Fibroblast of pulmonary artery (primary cell): ENCODE results near the gene TMEM120A.

ENCODE experiments used
- DNase-seq: peaks from one replicate; pipeline ENCODE4 v3.0.0-alpha.2; 2010; ENCODE audit warnings: low read depth
- H3K4me3 ChIP-seq: replicated peaks from 2 replicates; pipeline ENCODE4 v1.5.1; 2011; ENCODE audit warnings: low read depth, mild to moderate bottlenecking, control low read depth, low read length, moderate library complexity
- TF ChIP-seq, protein P1 (sequence below): IDR thresholded peaks from 2 replicates; pipeline ENCODE4 v1.5.1; 2011; ENCODE audit warnings: mild to moderate bottlenecking, control low read depth, low read length, inconsistent platforms; ENCODE audit errors: missing control alignments

The TMEM120A gene

DNA sequence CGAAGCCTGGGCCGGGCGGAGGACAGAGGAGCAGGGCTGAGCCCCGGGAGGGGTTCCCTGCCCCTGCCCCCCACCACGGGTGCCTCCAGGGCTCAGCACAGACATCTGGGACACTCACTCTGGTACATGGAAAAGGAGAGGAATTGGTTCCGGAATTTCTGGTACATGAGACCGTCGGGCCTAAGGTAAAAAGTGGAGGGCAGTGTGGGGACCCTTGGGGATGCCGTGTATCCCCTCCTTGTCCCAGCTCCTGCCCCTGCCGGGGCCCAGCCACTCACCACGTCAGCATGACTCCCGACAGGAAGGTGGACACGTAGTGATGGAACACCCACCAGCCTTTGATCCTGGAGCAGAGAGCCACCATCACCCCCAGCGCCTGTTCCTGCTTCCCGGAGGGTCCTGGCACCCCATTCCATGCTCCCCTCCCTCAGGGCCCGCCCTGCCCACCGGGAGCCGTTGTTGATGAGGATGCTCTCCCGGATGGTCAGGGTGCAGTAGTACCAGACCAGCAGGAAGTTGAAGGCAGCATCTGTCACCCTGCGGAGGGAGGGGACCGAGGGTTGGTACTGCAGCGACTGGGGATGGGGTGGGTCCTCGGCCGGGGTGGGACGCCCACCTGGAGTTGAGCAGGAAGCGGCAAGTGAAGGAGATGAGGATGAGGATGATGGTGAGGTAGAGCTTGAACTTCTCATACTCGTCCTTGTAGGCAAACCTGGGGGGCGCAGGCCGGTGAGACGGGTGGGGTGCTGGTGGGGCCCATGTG is 6.4 kb downstream of the TMEM120A start:
- DNase-seq: no peak
- H3K4me3 ChIP-seq: no peak overlapping the region
- TF ChIP-seq, protein P1, sequence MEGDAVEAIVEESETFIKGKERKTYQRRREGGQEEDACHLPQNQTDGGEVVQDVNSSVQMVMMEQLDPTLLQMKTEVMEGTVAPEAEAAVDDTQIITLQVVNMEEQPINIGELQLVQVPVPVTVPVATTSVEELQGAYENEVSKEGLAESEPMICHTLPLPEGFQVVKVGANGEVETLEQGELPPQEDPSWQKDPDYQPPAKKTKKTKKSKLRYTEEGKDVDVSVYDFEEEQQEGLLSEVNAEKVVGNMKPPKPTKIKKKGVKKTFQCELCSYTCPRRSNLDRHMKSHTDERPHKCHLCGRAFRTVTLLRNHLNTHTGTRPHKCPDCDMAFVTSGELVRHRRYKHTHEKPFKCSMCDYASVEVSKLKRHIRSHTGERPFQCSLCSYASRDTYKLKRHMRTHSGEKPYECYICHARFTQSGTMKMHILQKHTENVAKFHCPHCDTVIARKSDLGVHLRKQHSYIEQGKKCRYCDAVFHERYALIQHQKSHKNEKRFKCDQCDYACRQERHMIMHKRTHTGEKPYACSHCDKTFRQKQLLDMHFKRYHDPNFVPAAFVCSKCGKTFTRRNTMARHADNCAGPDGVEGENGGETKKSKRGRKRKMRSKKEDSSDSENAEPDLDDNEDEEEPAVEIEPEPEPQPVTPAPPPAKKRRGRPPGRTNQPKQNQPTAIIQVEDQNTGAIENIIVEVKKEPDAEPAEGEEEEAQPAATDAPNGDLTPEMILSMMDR: no peak

DNA sequence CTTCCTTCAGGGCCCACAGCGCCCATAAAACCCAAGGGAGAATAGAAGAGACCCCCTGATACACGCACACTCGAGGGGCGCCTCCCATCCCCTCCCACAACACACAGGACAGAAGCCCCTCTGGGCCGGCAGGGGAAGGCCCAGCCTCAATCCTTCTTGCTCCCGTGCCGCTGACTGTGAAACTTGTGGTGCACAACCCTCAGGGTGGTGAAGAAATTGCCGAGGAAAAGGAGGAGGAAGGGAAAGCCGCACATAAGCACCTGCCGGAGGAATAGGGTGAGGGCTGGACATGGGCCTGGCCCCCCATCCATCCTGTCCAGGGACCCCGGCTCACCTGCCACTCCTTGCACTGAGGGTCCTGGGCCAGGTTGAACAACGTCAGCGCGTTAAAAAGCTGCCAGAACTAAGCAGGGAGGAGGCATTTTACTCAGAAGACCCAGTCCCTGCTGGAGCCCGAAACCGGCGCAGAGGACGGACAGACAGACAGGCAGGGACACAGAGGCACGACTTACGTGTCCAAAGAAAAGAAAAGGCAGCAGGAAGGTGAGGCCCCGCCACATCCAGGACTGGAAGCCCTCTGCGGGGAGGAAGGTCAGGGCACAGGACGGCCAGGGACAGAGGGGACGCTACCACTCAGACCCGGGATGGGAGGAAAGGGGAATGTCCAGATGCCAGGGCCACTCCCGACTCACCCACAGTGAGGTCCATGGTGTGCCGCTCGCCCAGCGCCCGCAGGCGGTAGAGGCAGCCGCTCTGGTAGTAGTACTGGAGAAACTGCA is 7.2 kb downstream of the TMEM120A start:
- no peak overlapping the region for H3K4me3 ChIP-seq

GRCh38 chr7:75986147-75986781 is 8.1 kb downstream of the TMEM120A start:
- TF ChIP-seq, protein P1: no peak
- DNase-seq: no peak
- H3K4me3 ChIP-seq: no peak overlapping the region

More for the DNA sequence above, 7.2 kb downstream of the TMEM120A start:
- no peak for DNase-seq
- TF ChIP-seq, protein P1: no peak

DNA sequence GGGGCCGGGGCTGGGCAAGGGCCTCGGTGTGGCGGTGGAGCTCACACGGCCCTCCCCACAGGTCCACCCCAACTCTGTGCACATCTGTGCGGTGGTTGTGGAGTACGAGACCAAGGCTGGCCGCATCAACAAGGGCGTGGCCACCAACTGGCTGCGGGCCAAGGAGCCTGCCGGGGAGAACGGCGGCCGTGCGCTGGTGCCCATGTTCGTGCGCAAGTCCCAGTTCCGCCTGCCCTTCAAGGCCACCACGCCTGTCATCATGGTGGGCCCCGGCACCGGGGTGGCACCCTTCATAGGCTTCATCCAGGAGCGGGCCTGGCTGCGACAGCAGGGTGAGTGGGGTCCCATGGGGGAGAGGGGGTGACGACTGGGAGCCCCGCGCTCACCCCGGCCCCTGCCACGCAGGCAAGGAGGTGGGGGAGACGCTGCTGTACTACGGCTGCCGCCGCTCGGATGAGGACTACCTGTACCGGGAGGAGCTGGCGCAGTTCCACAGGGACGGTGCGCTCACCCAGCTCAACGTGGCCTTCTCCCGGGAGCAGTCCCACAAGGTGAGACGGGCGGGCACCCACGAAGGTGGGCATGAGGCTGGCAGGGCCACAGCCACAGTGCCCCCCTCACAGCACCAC is 8.8 kb downstream of the TMEM120A start:
- DNase-seq: no peak
- TF ChIP-seq, protein P1: no peak
- H3K4me3 ChIP-seq: no peak overlapping the region

DNA sequence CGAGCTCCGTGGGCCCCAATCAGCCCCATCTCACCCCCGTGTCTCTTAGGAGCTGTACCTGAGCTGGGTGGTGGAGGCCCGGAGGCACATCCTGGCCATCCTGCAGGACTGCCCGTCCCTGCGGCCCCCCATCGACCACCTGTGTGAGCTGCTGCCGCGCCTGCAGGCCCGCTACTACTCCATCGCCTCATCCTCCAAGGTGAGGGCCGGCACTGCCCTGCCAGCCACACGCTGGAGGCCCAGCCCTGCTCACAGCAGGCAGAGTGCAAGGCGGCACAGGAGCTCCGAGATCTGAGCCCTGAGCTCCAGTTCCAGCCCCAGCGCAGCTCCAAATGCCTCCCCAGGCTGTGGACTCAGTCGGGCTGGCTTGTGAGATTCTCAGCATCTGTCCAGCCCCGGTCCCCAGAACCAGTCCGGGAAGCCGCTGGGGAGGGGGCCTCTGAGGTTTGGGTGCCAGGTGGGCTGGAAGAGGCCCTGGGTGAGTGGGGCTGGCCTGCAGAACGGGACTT is 9.3 kb downstream of the TMEM120A start:
- DNase-seq: no peak
- TF ChIP-seq, protein P1: no peak
- no peak overlapping the region for H3K4me3 ChIP-seq

GRCh38 chr7:75984130-75985008 is 10.0 kb downstream of the TMEM120A start:
- no peak overlapping the region for H3K4me3 ChIP-seq
- DNase-seq: no peak
- TF ChIP-seq, protein P1: no peak
